H1 (cell line): Measurements from ENCODE around the gene SIK3. TPM values are rescaled to one million over a fixed set of nuclear protein-coding genes. Genes with fewer than 3 reads are reported as not detected.

Source experiments
- CTCF ChIA-PET: fragments of 300-600 bp; sonication (Branson Sonifier 250); formaldehyde crosslinking; loops from one replicate; lab custom pipeline; 2021; ENCODE audit not compliant: partially characterized antibody; lab: Charles Lee
- POLR2A ChIA-PET: fragments of 300-600 bp; sonication (Branson Sonifier 250); formaldehyde crosslinking; loops from one replicate; lab custom pipeline; 2021; ENCODE audit warnings: inconsistent platforms; ENCODE audit not compliant: partially characterized antibody; lab: Charles Lee
- DNase-seq, 2 experiments: peaks; one replicate each; pipeline versions ENCODE4 v3.0.0 to v3.0.0-alpha.2; 2010 to 2022; ENCODE audit warnings: low spot score in 2 of 2, low read depth in 1 of 2, mixed read lengths in 1 of 2
- FAIRE-seq: peaks from 2 replicates; lab custom pipeline; 2011; peaks lifted over from hg19 to GRCh38; lab: Jason Lieb, UNC
- H2AFZ ChIP-seq: 2 replicates; pipeline ENCODE4 v1.8.1; 2012; ENCODE audit warnings: low read length, inconsistent platforms
- H2AK5ac ChIP-seq: 2 replicates; pipeline ENCODE4 v1.6.1; 2013; ENCODE audit warnings: low read depth, low read length
- H2BK120ac ChIP-seq: replicated peaks from 2 replicates; pipeline ENCODE3; 2013; ENCODE audit warnings: low read depth, low read length, inconsistent platforms
- H2BK12ac ChIP-seq: 2 replicates; pipeline ENCODE4 v1.6.1; 2013; ENCODE audit warnings: low read depth, low read length
- H2BK15ac ChIP-seq: 2 replicates; pipeline ENCODE4 v1.6.1; 2013; ENCODE audit warnings: low read length
- H2BK20ac ChIP-seq: 2 replicates; pipeline ENCODE4 v1.6.1; 2013; ENCODE audit warnings: low read length
- H2BK5ac ChIP-seq: 2 replicates; pipeline ENCODE4 v1.6.1; 2013; ENCODE audit warnings: low read depth, low read length
- H3K14ac ChIP-seq: 2 replicates; pipeline ENCODE4 v1.6.1; 2013; ENCODE audit warnings: inconsistent platforms; ENCODE audit not compliant: insufficient read length
- H3K18ac ChIP-seq: 2 replicates; pipeline ENCODE4 v1.6.1; 2013; ENCODE audit warnings: low read length; ENCODE audit errors: extremely low read depth
- H3K23ac ChIP-seq: 2 replicates; pipeline ENCODE4 v1.6.1; 2013; ENCODE audit warnings: inconsistent platforms; ENCODE audit not compliant: insufficient read length
- H3K23me2 ChIP-seq: 2 replicates; pipeline ENCODE4 v1.6.1; 2013; ENCODE audit warnings: low read depth, low read length
- H3K27ac ChIP-seq: 2 replicates; pipeline ENCODE4 v1.6.1; 2011; ENCODE audit warnings: low read depth, low read length, inconsistent platforms
- H3K27me3 ChIP-seq, 4 experiments: replicated peaks in 1 of 4; 1 replicate in 1 of 4; 2 replicates in 3 of 4; pipeline versions ENCODE4 v1.6.1 to v1.8.1; 2011 to 2013; ENCODE audit warnings: low read length in 3 of 4, mild to moderate bottlenecking in 3 of 4, inconsistent platforms in 2 of 4, mixed read lengths in 2 of 4, moderate library complexity in 1 of 4; ENCODE audit not compliant: control insufficient read depth in 3 of 4, insufficient read depth in 3 of 4; ENCODE audit errors: extremely low read depth in 1 of 4
- H3K36me3 ChIP-seq, 4 experiments: 2 replicates each; pipeline versions ENCODE4 v1.6.1 to v1.8.1; 2011 to 2013; ENCODE audit warnings: mild to moderate bottlenecking in 4 of 4, low read length in 3 of 4, moderate library complexity in 2 of 4, control low read depth in 1 of 4, inconsistent platforms in 1 of 4; ENCODE audit not compliant: insufficient read depth in 4 of 4, control insufficient read depth in 2 of 4
- H3K4ac ChIP-seq: replicated peaks from 2 replicates; pipeline ENCODE3; 2013; ENCODE audit warnings: low read length, low read depth, mixed read lengths, inconsistent platforms; ENCODE audit not compliant: insufficient read length
- H3K4me1 ChIP-seq, 4 experiments: replicated peaks in 1 of 4; 1 replicate in 1 of 4; 2 replicates in 3 of 4; pipeline versions ENCODE4 v1.6.1 to v1.8.1; 2011 to 2013; ENCODE audit warnings: low read length in 3 of 4, inconsistent platforms in 2 of 4, mixed read lengths in 1 of 4; ENCODE audit not compliant: insufficient read depth in 4 of 4, control insufficient read depth in 3 of 4
- H3K4me2 ChIP-seq, 2 experiments: 2 replicates each; pipeline versions ENCODE4 v1.6.1 to v1.8.1; 2011 to 2013; ENCODE audit warnings: low read depth in 2 of 2, low read length in 2 of 2, control low read depth in 1 of 2, inconsistent platforms in 1 of 2, mild to moderate bottlenecking in 1 of 2; ENCODE audit not compliant: insufficient read depth in 1 of 2
- H3K4me3 ChIP-seq, 4 experiments: fragments of 200-600, 300-600 bp in 1 of 4; sonication (generic), shearing (Covaris generic), sonication (Bioruptor Twin) in 1 of 4; 2 replicates each; pipeline versions ENCODE4 v1.5.1 to v1.8.1; 2011 to 2016; ENCODE audit warnings: low read length in 4 of 4, low read depth in 3 of 4, control low read depth in 2 of 4, inconsistent platforms in 2 of 4, mild to moderate bottlenecking in 2 of 4, mixed read lengths in 1 of 4, moderate library complexity in 1 of 4; ENCODE audit not compliant: insufficient read depth in 2 of 4; ENCODE audit errors: extremely low read depth in 1 of 4
- H3K56ac ChIP-seq: replicated peaks from 2 replicates; pipeline ENCODE3; 2013; ENCODE audit warnings: low read depth, mild to moderate bottlenecking, mixed read lengths, low read length, inconsistent platforms; ENCODE audit not compliant: insufficient read length
- H3K79me1 ChIP-seq: 2 replicates; pipeline ENCODE4 v1.6.1; 2013; ENCODE audit warnings: low read depth, low read length, control low read depth
- H3K79me2 ChIP-seq, 2 experiments: 2 replicates each; pipeline versions ENCODE4 v1.6.1 to v1.8.1; 2012 to 2013; ENCODE audit warnings: low read length in 2 of 2, mild to moderate bottlenecking in 2 of 2, inconsistent platforms in 1 of 2; ENCODE audit not compliant: insufficient read depth in 2 of 2, control insufficient read depth in 1 of 2
- H3K9ac ChIP-seq, 4 experiments: replicated peaks in 1 of 4; 1 replicate in 1 of 4; 2 replicates in 3 of 4; pipeline versions ENCODE4 v1.6.1 to v1.8.1; 2011 to 2013; ENCODE audit warnings: low read depth in 3 of 4, low read length in 3 of 4, control low read depth in 2 of 4, mild to moderate bottlenecking in 2 of 4, moderate library complexity in 2 of 4, inconsistent platforms in 1 of 4; ENCODE audit errors: extremely low read depth in 1 of 4
- H3K9me3 ChIP-seq, 2 experiments: 2 replicates each; pipeline versions ENCODE4 v1.6.1 to v1.8.1; 2012 to 2013; ENCODE audit warnings: mild to moderate bottlenecking in 2 of 2, moderate library complexity in 2 of 2, control low read depth in 1 of 2, inconsistent platforms in 1 of 2, low read depth in 1 of 2, low read length in 1 of 2, mixed read lengths in 1 of 2; ENCODE audit not compliant: insufficient read depth in 2 of 2
- H4K20me1 ChIP-seq, 2 experiments: replicated peaks in 1 of 2; 2 replicates each; pipeline versions ENCODE3 to v1.8.1; 2011 to 2013; ENCODE audit warnings: inconsistent platforms in 2 of 2, low read length in 2 of 2, mild to moderate bottlenecking in 1 of 2; ENCODE audit not compliant: insufficient read depth in 2 of 2, control insufficient read depth in 1 of 2
- H4K5ac ChIP-seq: 2 replicates; pipeline ENCODE4 v1.6.1; 2013; ENCODE audit warnings: low read length, low read depth, mixed read lengths, inconsistent platforms; ENCODE audit not compliant: insufficient read length
- H4K8ac ChIP-seq: 2 replicates; pipeline ENCODE4 v1.8.0; 2013; ENCODE audit warnings: mild to moderate bottlenecking, moderate library complexity, low read length, inconsistent platforms; ENCODE audit not compliant: insufficient read depth; ENCODE audit errors: extremely low read depth
- H4K91ac ChIP-seq: replicated peaks from 2 replicates; pipeline ENCODE3; 2013; ENCODE audit warnings: low read length, mixed read lengths, inconsistent platforms; ENCODE audit not compliant: insufficient read length
- ASH2L ChIP-seq: fragments of 200-600, 300-600 bp; sonication (generic); IDR thresholded peaks from one replicate; pipeline ENCODE4 v1.7.1; 2017; ENCODE audit warnings: low read length
- BCL11A ChIP-seq, 2 experiments: IDR thresholded peaks; one replicate each; pipeline ENCODE4 v1.6.1; 2011; ENCODE audit warnings: low read depth in 2 of 2, low read length in 2 of 2, mild to moderate bottlenecking in 2 of 2
- JUN ChIP-seq: IDR thresholded peaks from 2 replicates; pipeline ENCODE4 v1.6.1; 2011; ENCODE audit warnings: low read depth, mild to moderate bottlenecking, improper control_type of control experiment, low read length
- RXRA ChIP-seq: IDR thresholded peaks from 2 replicates; pipeline ENCODE4 v1.6.1; 2011; ENCODE audit warnings: low read depth, mild to moderate bottlenecking, low read length, moderate library complexity; ENCODE audit not compliant: insufficient read depth
- SUZ12 ChIP-seq: fragments of 200-600 bp; sonication (generic); IDR thresholded peaks from 2 replicates; pipeline ENCODE4 v1.6.1; 2012; ENCODE audit warnings: mild to moderate bottlenecking, inconsistent platforms, low read length, moderate library complexity, mixed read lengths
- WGBS, 2 experiments: shearing (Covaris generic) in 1 of 2; methylation state at CpG; one replicate each; pipeline versions ENCODE4 v1.1.6 to v1.1.7; 2013 to 2015; ENCODE audit warnings: low lambda C conversion rate in 2 of 2, mixed read lengths in 2 of 2, inconsistent platforms in 1 of 2, low coverage in 1 of 2, missing lambda C conversion rate in 1 of 2; ENCODE audit not compliant: insufficient replicate concordance in 2 of 2, insufficient coverage in 1 of 2, insufficient read length in 1 of 2; ENCODE audit errors: extremely low coverage in 1 of 2, missing lambda C conversion rate in 1 of 2; 5-methylcytosine and 5-hydroxymethylcytosine counted together
- polyA plus RNA-seq, 7 experiments: library from polyadenylated mRNA; depleted of rRNA in 3 of 7; stranded (reverse) in 5 of 7; unstranded in 2 of 7; fragments of >200 nt in 5 of 7; fragments of 200-250 nt in 2 of 7; gene quantifications; 1 replicate in 5 of 7; 2 replicates in 1 of 7; 4 replicates in 1 of 7; pipeline versions ENCODE4 v1.2.1 to v1.2.3, GENCODE V29; 2011 to 2013; ENCODE audit warnings: missing spikeins in 2 of 7, mixed read lengths in 2 of 7
- total RNA-seq: library from RNA; stranded (reverse); fragmentation: NEBNext Ultra II Directional; extraction: Animal tissue kit (Norgen Biotek cat#: 25700); gene quantifications from 2 replicates; pipeline ENCODE4 v1.2.1, GENCODE V29; 2021
- TF ChIP-seq, protein P1 (sequence below): IDR thresholded peaks from 2 replicates; pipeline ENCODE4 v1.6.1; 2011; ENCODE audit warnings: low read length, improper control_type of control experiment

The SIK3 gene
- total and polyA plus RNA-seq, 2 of the 8 experiments (the other 6 are each of a cell fraction or from before 2014, with no cell fraction given) = 19.9 to 32.1 TPM

DNA sequence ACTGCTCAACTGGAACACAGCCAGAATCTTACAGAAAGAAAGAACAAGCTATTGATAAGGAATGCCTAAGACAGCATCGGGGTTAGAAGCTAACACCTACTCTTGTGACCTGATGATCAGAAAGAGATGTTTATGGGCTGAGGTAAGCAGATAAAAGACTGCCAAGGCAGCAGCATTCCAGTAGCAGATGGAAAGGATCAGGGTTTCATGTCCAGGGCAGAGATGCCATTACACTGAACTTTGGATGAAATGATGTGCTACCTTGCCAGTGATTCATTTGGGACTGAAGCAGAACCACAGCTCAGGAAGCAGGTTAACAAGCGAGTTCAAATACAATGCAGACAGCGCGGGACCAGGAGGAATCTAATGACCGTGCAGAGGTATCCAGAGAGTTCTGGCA is 233.7 kb downstream of the SIK3 start:
- H2BK15ac ChIP-seq = no peak overlapping the region
- no peak overlapping the region for H3K23ac ChIP-seq
- no peak overlapping the region for H4K8ac ChIP-seq
- H3K23me2 ChIP-seq = no peaks in the 10 kb centered on the region
- H2BK120ac ChIP-seq = no peak overlapping the region
- DNase-seq (no peak), FAIRE-seq (no peak)
- H3K18ac ChIP-seq = no peak overlapping the region
- H3K79me2 ChIP-seq = no peaks in the 10 kb centered on the region
- H4K20me1 ChIP-seq = peaks cover 0 to 3% of the 10 kb centered on the region in 2 experiments
- CTCF ChIA-PET = interaction anchor here (1.3 to 6.2 kb wide), 5 partner anchors 9 to 363 kb away, joined by 3 to 37 read pairs (median 4); no protein-coding TSS in a partner anchor
- H3K4me1 ChIP-seq = no peaks in the 10 kb centered on the region
- no peak overlapping the region for H4K5ac ChIP-seq
- H3K56ac ChIP-seq = no peak overlapping the region
- POLR2A ChIA-PET = no interaction called here
- H3K79me1 ChIP-seq = no peaks in the 10 kb centered on the region
- H3K9me3 ChIP-seq = no peaks in the 10 kb centered on the region
- no peak overlapping the region for H3K4ac ChIP-seq
- no peak overlapping the region for H3K4me2 ChIP-seq
- WGBS, 2 experiments = 89% methylated on average over 5 of the region's 5 CpGs; no CpG with 5 or more reads in 1 of the 2 experiments
- H3K27ac ChIP-seq = no peak overlapping the region
- H3K9ac ChIP-seq = no peak overlapping the region
- H2BK20ac ChIP-seq = no peak overlapping the region
- no peak overlapping the region for H3K14ac ChIP-seq
- H3K36me3 ChIP-seq = peaks cover 0 to 49% (median 34%) of the 10 kb centered on the region in 4 experiments; a peak in 6 of 8 replicates
- TF ChIP-seq RXRA (no peak), SUZ12 (no peak), ASH2L (no peak), BCL11A (IDR thresholded peaks at IDR 0.05; ENCODE audit: low read depth in 2 of 2, low read length in 2 of 2) (no peak), JUN (no peak)
- TF ChIP-seq, protein P1, sequence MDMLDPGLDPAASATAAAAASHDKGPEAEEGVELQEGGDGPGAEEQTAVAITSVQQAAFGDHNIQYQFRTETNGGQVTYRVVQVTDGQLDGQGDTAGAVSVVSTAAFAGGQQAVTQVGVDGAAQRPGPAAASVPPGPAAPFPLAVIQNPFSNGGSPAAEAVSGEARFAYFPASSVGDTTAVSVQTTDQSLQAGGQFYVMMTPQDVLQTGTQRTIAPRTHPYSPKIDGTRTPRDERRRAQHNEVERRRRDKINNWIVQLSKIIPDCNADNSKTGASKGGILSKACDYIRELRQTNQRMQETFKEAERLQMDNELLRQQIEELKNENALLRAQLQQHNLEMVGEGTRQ = no peak
- H2AK5ac ChIP-seq = no peak overlapping the region
- H2BK5ac ChIP-seq = no peak overlapping the region
- H2AFZ ChIP-seq = no peak overlapping the region
- H4K91ac ChIP-seq = no peak overlapping the region
- H3K4me3 ChIP-seq = no peak overlapping the region
- no peaks in the 10 kb centered on the region for H3K27me3 ChIP-seq
- no peak overlapping the region for H2BK12ac ChIP-seq
